HG02981 (cell line): ENCODE data around the gene MARK3.

ENCODE experiments used
- ATAC-seq: cut with Tn5 transposase; IDR thresholded peaks from one replicate; pipeline ENCODE4 v1.9.1; 2021; ENCODE audit warnings: mild to moderate bottlenecking, moderate library complexity; ENCODE audit not compliant: unreplicated experiment

Gene MARK3

DNA sequence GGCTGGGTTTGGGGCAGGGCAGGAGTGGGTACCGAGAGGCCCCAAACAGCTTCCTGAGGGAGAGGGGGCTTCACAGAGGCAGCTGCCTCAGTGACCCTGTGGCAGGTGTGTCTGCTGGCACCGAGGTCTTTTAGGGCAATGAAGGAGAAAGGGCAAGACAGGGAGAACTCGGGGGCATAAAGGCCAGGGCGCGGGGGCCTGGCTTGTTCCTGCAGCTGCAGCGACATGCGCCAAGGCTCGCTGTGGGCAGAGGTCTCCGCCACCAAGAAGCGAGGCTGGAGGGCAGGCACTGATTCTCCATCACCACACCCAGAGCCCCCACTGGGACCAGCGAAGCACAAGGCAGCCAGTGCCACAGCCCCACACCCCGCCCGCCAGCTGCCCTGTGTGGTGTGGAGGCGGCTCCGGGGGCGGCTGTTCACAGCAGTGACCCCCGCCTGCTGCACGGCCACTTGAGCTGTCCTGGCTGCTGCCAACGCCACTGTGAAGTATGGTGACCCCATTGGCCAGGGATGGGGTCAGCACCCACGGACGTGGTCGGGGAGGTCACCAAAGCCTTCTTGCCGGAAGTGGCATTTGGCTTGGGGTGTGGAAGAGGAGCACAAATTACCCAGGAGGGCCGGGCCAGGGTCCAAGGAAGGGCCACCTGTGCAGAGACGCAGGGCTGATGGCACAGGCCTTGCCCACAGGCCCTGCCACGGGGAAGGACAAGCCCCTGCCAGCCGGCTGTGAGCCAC lies 160.9 kb downstream of the MARK3 start:
- ATAC-seq = no peak

GRCh38 chr14:103546652-103547454 lies 161.6 kb downstream of the MARK3 start:
- ATAC-seq = peak; percentile 58

DNA sequence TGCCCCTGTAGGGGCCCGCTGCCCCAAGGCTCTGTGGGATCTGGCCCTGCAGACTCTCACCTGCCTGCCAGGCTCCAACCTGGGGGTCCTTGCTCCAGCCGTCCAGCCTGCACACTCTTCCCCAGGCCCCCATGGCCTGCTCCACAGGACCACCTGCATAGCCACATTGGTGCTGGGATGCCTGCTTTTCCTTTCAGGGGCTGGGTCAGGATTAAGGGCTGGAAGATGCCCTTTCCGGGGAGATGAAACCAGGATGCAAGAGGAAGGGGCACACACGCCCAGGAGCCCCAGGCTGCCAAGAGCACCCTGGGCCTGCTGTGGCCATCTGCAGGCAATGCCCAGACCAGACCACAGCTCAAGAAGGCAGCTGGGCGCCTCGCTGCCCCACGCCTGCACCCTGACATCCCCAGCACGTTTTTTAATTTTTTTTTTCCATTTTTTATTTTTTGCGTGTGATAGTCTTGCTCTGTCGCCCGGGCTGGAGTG lies 162.3 kb downstream of the MARK3 start:
- no peak for ATAC-seq

DNA sequence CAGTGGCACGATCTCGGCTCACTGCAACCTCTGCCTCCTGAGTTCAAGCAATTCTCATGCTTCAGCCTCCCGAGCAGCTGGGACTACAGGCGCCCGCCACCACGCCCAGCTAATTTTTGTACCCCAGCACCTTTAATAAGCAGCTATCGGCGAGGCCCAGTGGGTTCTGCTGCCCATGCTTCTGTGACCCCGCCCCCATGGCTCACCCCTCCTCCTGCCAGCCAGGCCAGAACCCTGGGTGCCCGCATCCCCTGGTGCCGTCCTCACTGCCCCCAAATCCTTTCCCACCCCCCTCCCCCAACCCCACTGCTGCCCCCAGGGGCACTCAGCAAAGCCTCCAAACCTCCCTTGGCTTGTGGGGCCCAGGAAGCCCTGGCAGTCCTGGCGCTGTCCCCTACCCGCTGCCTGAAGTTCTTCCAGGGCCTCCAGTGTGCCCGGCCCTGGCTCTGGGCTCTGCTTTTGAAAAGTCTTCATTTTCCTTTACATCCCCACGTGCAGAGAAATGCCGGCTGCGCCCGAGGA lies 162.8 kb downstream of the MARK3 start:
- ATAC-seq = no peak

GRCh38 chr14:103548463-103549351 lies 163.5 kb downstream of the MARK3 start:
- no peak for ATAC-seq

- no peak for ATAC-seq
Observed at GRCh38 chr14:103549361-103550311, 164.4 kb downstream of the MARK3 start.

- no peak for ATAC-seq
Observed at GRCh38 chr14:103550451-103551337, 165.5 kb downstream of the MARK3 start.

DNA sequence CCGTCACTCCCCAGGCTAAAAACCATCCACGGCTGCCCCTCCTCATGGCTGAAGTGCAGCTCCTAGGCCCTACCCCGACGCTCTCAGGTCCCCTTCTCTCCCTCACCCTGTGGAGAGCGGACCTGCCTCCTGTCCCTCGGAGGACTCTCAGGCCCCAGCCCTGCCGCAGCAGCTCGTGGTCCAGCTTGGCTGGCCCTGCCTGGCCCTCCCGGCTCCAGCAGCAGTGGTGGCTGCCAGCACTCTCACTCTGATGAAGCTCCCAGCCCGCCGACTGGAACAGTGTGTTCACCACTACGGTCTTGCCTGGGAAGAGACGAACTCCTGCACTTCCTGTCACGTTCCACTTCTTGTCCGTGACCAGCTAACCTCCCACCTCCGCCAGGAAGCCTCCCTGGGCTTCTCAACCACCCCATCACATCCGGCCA lies 166.1 kb downstream of the MARK3 start:
- no peak for ATAC-seq

GRCh38 chr14:103552011-103552845 lies 167.0 kb downstream of the MARK3 start:
- no peak for ATAC-seq

DNA sequence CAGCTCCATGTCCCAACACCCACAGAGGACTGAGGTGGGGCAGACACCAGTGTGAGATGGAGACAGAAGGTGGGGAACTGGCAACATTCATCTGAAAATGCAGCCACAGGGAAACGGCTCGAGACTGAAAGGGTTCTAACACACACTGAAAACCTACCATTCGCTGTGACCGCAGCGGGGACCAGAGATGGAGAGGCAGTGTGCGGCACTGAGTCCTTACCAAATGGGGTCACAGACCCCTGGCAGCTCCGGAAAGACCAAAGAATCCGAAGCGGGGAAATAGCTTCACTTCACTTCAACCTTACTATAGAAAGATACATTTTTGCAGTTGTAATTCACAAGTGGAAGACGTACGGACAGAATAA lies 167.6 kb downstream of the MARK3 start:
- no peak for ATAC-seq
